K562 (cell line): ENCODE measurements around the gene OPRD1. TPM values are rescaled to one million over a fixed set of nuclear protein-coding genes. Genes with fewer than 3 reads are reported as not detected.

Source experiments
- ATAC-seq: fragments of 200-7000 bp; cut with Tn5 transposase; 3 replicates; pipeline ENCODE4 v1.9.1; 2020; ENCODE audit warnings: moderate library complexity
- BruUV-seq: library from RNA; stranded (reverse); fragments of 400-500 nt; replicated peaks from 2 replicates; lab custom pipeline; 2021; lab: Mats Ljungman, UMichigan
- CTCF ChIA-PET: fragments of 300-600 bp; formaldehyde crosslinking; extraction: SDS; loops from one replicate; lab custom pipeline; 2021; ENCODE audit warnings: low intra/inter-chr PET ratio; lab: Yijun Ruan, JAX
- POLR2A ChIA-PET: fragments of 300-600, 350-650 bp; sonication (Branson Sonifier 250); formaldehyde crosslinking; extraction: SDS; loops from one replicate; lab custom pipeline; 2021; ENCODE audit warnings: antibody characterized with exemption, inconsistent platforms; lab: Yijun Ruan, JAX
- DNase-seq, 4 experiments: peaks; one replicate each; pipeline versions ENCODE4 v3.0.0 to v3.0.0-alpha.2; 2011 to 2018; ENCODE audit warnings: low spot score in 3 of 4, mixed read lengths in 3 of 4; ENCODE audit errors: extremely low read depth in 1 of 4
- FAIRE-seq: peaks from 2 replicates; lab custom pipeline; 2011; peaks lifted over from hg19 to GRCh38; lab: Jason Lieb, UNC
- H2AFZ ChIP-seq: 2 replicates; pipeline ENCODE4 v1.6.0; 2011; ENCODE audit warnings: low read depth, low read length, control low read depth, inconsistent platforms
- H3K27ac ChIP-seq: fragments of 200-600 bp; 3 replicates; pipeline ENCODE4 v1.8.0; 2011; ENCODE audit warnings: low read depth, mild to moderate bottlenecking, control low read depth, inconsistent platforms, low read length, moderate library complexity, mixed read lengths; ENCODE audit errors: extremely low read depth
- H3K27me3 ChIP-seq, 2 experiments: fragments of 300-600 bp in 1 of 2; 2 replicates in 1 of 2; 3 replicates in 1 of 2; pipeline versions ENCODE4 v1.6.0 to v1.8.0; 2011; ENCODE audit warnings: inconsistent platforms in 2 of 2, low read length in 2 of 2, mild to moderate bottlenecking in 1 of 2, mixed read lengths in 1 of 2, moderate library complexity in 1 of 2; ENCODE audit not compliant: control insufficient read depth in 2 of 2, insufficient read depth in 2 of 2
- H3K36me3 ChIP-seq: fragments of 300-600 bp; 3 replicates; pipeline ENCODE4 v1.8.0; 2011; ENCODE audit warnings: mild to moderate bottlenecking, low read length, inconsistent platforms; ENCODE audit not compliant: control insufficient read depth, insufficient read depth
- H3K4me1 ChIP-seq, 2 experiments: fragments of 200-600 bp in 1 of 2; replicated peaks in 1 of 2; 2 replicates in 1 of 2; 3 replicates in 1 of 2; pipeline versions ENCODE4 v1.5.1 to v1.8.0; 2011; ENCODE audit warnings: inconsistent platforms in 2 of 2, low read length in 2 of 2, mild to moderate bottlenecking in 1 of 2, mixed read lengths in 1 of 2, moderate library complexity in 1 of 2; ENCODE audit not compliant: control insufficient read depth in 2 of 2, insufficient read depth in 2 of 2
- H3K4me2 ChIP-seq: 2 replicates; pipeline ENCODE4 v1.6.1; 2011; ENCODE audit warnings: low read length, control low read depth, inconsistent platforms, mixed read lengths; ENCODE audit not compliant: insufficient read depth
- H3K4me3 ChIP-seq: fragments of 200-600 bp; sonication (generic), shearing (Covaris generic); 2 replicates; pipeline ENCODE4 v1.5.1; 2016; ENCODE audit warnings: control low read depth, inconsistent platforms
- H3K79me2 ChIP-seq: fragments of 200-600 bp; 3 replicates; pipeline ENCODE4 v1.8.0; 2011; ENCODE audit warnings: low read length, inconsistent platforms; ENCODE audit not compliant: control insufficient read depth, insufficient read depth
- H3K9ac ChIP-seq, 2 experiments: 2 replicates each; pipeline versions ENCODE4 v1.6.0 to v1.6.1; 2011; ENCODE audit warnings: low read depth in 2 of 2, low read length in 2 of 2, control low read depth in 1 of 2, inconsistent platforms in 1 of 2, mild to moderate bottlenecking in 1 of 2, mixed read lengths in 1 of 2; ENCODE audit not compliant: insufficient read depth in 1 of 2
- H3K9me1 ChIP-seq: one replicate; pipeline ENCODE4 v1.6.0; 2011; ENCODE audit warnings: inconsistent platforms, mild to moderate bottlenecking, low read length, moderate library complexity; ENCODE audit not compliant: control insufficient read depth, insufficient read depth
- H3K9me3 ChIP-seq: replicated peaks from 2 replicates; pipeline ENCODE4 v1.5.1; 2011; ENCODE audit warnings: low read depth, low read length, inconsistent platforms; ENCODE audit not compliant: control insufficient read depth, insufficient read depth
- H4K20me1 ChIP-seq: replicated peaks from 2 replicates; pipeline ENCODE4 v1.6.1; 2011; ENCODE audit warnings: low read length, inconsistent platforms, mixed read lengths; ENCODE audit not compliant: control insufficient read depth, insufficient read depth
- ARID1B ChIP-seq: fragments of 450-650 bp; IDR thresholded peaks from 2 replicates; pipeline ENCODE4 v1.6.1; 2016; ENCODE audit warnings: antibody characterized with exemption, mild to moderate bottlenecking, inconsistent platforms
- C11orf30 ChIP-seq: fragments of 450-650 bp; IDR thresholded peaks from 2 replicates; pipeline ENCODE4 v1.6.1; 2016; ENCODE audit warnings: low read depth, mild to moderate bottlenecking
- SPI1 ChIP-seq: IDR thresholded peaks from 2 replicates; pipeline ENCODE4 v1.6.1; 2011; ENCODE audit warnings: low read depth, low read length, control low read depth, borderline replicate concordance
- SRSF1 ChIP-seq: fragments of 200-400 bp; formaldehyde crosslinking; IDR thresholded peaks from 2 replicates; pipeline ENCODE4 v1.6.1; 2017; ENCODE audit warnings: mild to moderate bottlenecking, low read depth, low read length, moderate library complexity
- WGBS: fragments of 100-300 bp; shearing (Covaris generic); methylation state at CpG from one replicate; pipeline ENCODE4 v1.1.6; 2016; ENCODE audit warnings: low coverage, mixed read lengths; ENCODE audit not compliant: insufficient coverage; ENCODE audit errors: missing lambda C conversion rate; 5-methylcytosine and 5-hydroxymethylcytosine counted together
- in situ Hi-C: fragments of 300-500 bp; cut with MboI; formaldehyde crosslinking; loops from 4 replicates; pipeline ENCODE4 v1.15.0; 2018; ENCODE audit warnings: inconsistent platforms, mixed read lengths
- intact Hi-C: fragments of 100-400 bp; cut with micrococcal nuclease; formaldehyde crosslinking; loops from 2 replicates; pipeline ENCODE4 v1.14.2; 2022
- polyA plus RNA-seq, 8 experiments: library from polyadenylated mRNA; depleted of rRNA in 4 of 8; stranded (reverse) in 5 of 8; unstranded in 3 of 8; fragments of >200 nt; fragmentation: Nextera tagmentation in 2 of 8; fragmentation: Illumina TruSeq in 1 of 8; extraction: Ambion mirVana in 2 of 8; extraction: Trizol in 1 of 8; gene quantifications; 2 replicates each; pipeline versions ENCODE4 v1.2.1 to v1.2.3, GENCODE V29; 2011 to 2014; ENCODE audit warnings: inconsistent platforms in 1 of 8, missing spikeins in 1 of 8
- total RNA-seq, 7 experiments: library from RNA; depleted of rRNA in 6 of 7; stranded (reverse); fragments of >200 nt in 6 of 7; fragmentation: Illumina TruSeq in 2 of 7; extraction: Trizol in 2 of 7; gene quantifications; 2 replicates each; pipeline versions ENCODE4 v1.2.1 to v1.2.3, GENCODE V29; 2011 to 2021; ENCODE audit warnings: low replicate concordance in 1 of 7
- TF ChIP-seq, protein P1 (sequence below): fragments of 450-650 bp; formaldehyde crosslinking; IDR thresholded peaks from 2 replicates; pipeline ENCODE4 v1.4.0; 2020; ENCODE audit warnings: mild to moderate bottlenecking, moderate library complexity

OPRD1 gene
- total and polyA plus RNA-seq, 9 of the 15 experiments (the other 6 are each of a cell fraction or from before 2014, with no cell fraction given) = under 0.01 to 0.03 (median under 0.01) TPM; not detected in 6

DNA sequence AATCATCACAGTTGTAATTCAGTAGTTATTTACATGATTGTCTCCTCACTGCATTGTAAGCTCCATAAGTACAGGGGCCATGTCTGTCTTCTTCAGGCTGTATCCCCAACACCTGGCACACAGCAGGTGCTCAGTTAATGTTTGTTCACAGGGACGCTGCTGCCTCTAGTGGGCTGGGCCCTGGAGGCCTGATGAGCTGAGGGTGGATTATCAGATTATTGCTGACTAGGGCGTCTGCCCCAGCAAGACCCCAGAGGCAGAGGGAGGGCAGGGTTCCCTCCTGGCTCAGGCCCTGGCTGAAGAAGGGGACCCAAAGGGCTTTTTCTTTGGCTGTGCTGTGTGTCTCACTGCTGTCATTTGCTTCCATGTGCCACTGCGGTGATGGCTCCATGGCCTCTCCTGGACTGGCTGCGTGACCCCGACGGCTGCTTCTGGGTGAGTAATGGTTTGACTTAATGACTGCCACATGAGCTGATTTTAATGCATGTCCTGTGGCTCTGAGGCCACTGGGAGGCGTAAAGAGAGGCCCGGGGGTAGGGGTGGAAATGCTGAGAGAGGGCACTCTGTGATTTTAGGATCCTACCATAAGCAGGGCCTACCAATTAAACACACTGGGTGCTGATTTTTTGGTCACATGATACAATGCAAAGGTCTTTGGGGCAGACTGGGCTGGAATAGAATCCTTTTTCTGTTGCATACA, 81.6 kb downstream of the OPRD1 start (continued):
- TF ChIP-seq, protein P1, sequence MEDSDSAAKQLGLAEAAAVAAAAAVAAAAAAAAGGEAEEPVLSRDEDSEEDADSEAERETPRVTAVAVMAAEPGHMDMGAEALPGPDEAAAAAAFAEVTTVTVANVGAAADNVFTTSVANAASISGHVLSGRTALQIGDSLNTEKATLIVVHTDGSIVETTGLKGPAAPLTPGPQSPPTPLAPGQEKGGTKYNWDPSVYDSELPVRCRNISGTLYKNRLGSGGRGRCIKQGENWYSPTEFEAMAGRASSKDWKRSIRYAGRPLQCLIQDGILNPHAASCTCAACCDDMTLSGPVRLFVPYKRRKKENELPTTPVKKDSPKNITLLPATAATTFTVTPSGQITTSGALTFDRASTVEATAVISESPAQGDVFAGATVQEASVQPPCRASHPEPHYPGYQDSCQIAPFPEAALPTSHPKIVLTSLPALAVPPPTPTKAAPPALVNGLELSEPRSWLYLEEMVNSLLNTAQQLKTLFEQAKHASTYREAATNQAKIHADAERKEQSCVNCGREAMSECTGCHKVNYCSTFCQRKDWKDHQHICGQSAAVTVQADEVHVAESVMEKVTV = no peak
- TF ChIP-seq C11orf30 (peak; percentile 80), ARID1B (0 out of 2 replicates have a peak, but pooled peaks have one; percentile 17)
- TF ChIP-seq, all 486 proteins: peak for 31

DNA sequence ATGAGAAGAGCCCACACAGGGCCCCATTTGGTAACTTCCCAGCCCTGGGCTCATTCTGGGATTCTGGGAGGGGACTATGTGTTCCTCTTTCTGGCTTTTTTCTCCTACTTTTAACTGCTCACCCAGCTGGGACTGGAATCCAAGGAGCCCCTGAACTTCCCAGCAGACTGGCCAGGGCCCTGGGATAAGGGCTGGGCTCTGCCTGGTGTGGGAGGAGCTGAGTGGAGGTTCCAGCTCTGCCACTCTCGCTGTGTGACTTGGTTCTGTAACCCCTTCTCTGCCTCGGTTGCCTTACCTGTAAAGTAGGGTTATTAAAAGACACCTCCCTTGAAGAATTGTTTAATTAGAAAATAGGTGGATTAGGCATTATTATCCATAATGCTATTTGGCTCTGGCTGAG, 82.8 kb downstream of the OPRD1 start:
- in situ Hi-C loops (no loop called here), intact Hi-C loops (no loop called here)
- no peak overlapping the region for H3K4me3 ChIP-seq
- H3K9ac ChIP-seq = peak overlapping the region in 1 of 2 experiments; percentile 37; a peak in 1 of 4 replicates
- H3K9me1 ChIP-seq = peaks cover 17% of the 10 kb centered on the region
- 82% methylated on average over 2 of the region's 2 CpGs for WGBS
- no peaks in the 10 kb centered on the region for H3K9me3 ChIP-seq
- peaks cover 88% of the 10 kb centered on the region for H3K36me3 ChIP-seq
- DNase-seq = peak in 1 of 4 experiments; percentile 3
- CTCF ChIA-PET = interaction anchor here (2.4 kb wide), 1 partner anchor 139 kb away, joined by 9 read pairs; no protein-coding TSS in a partner anchor
- no peak overlapping the region for H3K27ac ChIP-seq
- H3K27me3 ChIP-seq = no peaks in the 10 kb centered on the region
- no peak overlapping the region for H3K4me2 ChIP-seq
- TF ChIP-seq SPI1 = 0 out of 2 replicates have a peak, but pooled peaks have one; percentile 2
- TF ChIP-seq SRSF1 = no peak
- ATAC-seq = no peak
- H3K4me1 ChIP-seq = peaks cover 41 to 45% of the 10 kb centered on the region in 2 experiments
- H3K79me2 ChIP-seq = peaks cover 96% of the 10 kb centered on the region
- no peak for FAIRE-seq
- POLR2A ChIA-PET = interaction anchor here (0.6 to 2.2 kb wide), 5 partner anchors 8 to 313 kb away, joined by 3 to 15 read pairs (median 5); no protein-coding TSS in a partner anchor
- H4K20me1 ChIP-seq = peaks cover 57% of the 10 kb centered on the region
- BruUV-seq = no TSS peak
- no peak overlapping the region for H2AFZ ChIP-seq
